ENCODE measurements around the gene EIF3L. TPM values are rescaled to one million over a fixed set of nuclear protein-coding genes. Genes with fewer than 3 reads are reported as not detected.

Gene EIF3L
- total and polyA plus RNA-seq, 9 of the 15 experiments (the other 6 are each of a cell fraction or from before 2014, with no cell fraction given) = 257 to 699 (median 368) TPM

DNA sequence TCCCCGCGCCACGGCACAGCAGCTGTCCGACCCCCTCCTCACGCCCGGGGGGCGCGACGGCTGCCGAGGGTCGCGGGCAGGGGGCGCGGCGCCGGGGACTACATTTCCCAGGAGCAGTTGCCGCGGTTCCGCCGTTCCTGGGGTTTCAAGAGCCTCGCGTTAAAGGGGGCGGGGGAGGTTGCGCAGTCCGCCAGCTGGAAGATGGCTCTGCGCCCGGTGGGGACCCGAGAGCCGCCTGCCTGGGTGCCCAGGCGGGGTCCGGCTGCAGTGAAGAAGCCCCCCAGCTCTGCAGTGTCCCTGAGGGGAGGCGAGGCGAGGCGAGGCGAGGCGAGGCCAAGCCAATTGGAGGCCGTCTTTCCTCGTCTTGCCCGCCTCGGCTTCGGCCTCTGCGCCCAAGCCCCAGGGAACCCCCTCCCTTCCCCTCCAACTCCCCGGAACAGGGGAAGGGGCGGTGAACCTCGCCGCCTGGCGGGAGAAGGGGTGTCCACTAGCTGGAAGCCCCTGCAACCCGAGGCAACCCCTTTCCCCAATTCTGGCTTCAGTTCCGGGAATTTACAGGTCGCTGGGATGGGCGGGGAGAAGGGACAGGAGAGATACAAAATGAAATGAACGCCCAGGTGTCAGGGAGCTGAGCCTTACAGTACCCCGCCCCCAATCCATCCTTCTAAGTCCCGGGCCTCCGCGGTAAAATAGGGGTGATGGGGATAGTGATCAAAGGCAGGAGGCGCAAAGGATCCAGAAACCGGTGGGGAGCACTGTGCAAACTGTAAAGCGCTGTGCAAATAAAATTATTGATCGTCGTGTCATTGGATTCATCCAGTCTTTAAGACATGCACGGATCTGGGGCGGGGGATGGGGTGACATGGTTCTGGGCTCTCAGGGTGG lies 46.7 kb upstream of the EIF3L start (continued):
- TF ChIP-seq ZBTB1 (CRISPR knock-in tag; IDR thresholded peaks at IDR 0.05; ENCODE audit: borderline replicate concordance, low read depth) = no peak
- TF ChIP-seq MAZ (CRISPR knock-in tag; conservative IDR thresholded peaks at IDR 0.05 in 1 of 2, IDR thresholded peaks at IDR 0.05 in 1 of 2) = peak; percentile 41 to 52; a peak in 2 of 4 replicates
- TF ChIP-seq, protein P1, sequence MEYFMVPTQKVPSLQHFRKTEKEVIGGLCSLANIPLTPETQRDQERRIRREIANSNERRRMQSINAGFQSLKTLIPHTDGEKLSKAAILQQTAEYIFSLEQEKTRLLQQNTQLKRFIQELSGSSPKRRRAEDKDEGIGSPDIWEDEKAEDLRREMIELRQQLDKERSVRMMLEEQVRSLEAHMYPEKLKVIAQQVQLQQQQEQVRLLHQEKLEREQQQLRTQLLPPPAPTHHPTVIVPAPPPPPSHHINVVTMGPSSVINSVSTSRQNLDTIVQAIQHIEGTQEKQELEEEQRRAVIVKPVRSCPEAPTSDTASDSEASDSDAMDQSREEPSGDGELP (CRISPR knock-in tag; IDR thresholded peaks at IDR 0.05; ENCODE audit: borderline replicate concordance) = peak; percentile 94
- TF ChIP-seq DPF2 (IDR thresholded peaks at IDR 0.05) = no peak
- TF ChIP-seq HMGN3 (IDR thresholded peaks at IDR 0.05; ENCODE audit: borderline replicate concordance, extremely low read depth, insufficient read length, low read depth, low read length) = peak; percentile 45
- TF ChIP-seq ZKSCAN1 (IDR thresholded peaks at IDR 0.05; ENCODE audit: low read depth, low read length) = 0 out of 2 replicates have a peak, but pooled peaks have one; percentile 16
- no peak for TF ChIP-seq GABPB2 (CRISPR knock-in tag; conservative IDR thresholded peaks at IDR 0.05)
- no peak for TF ChIP-seq CSDE1 (IDR thresholded peaks at IDR 0.05)
- TF ChIP-seq TEAD2 (tag; IDR thresholded peaks at IDR 0.05) = 0 out of 2 replicates have a peak, but pooled peaks have one; percentile 23
- TF ChIP-seq ZFX (CRISPR knock-in tag; IDR thresholded peaks at IDR 0.05) = peak; percentile 68
- TF ChIP-seq ZNF232 (CRISPR knock-in tag; IDR thresholded peaks at IDR 0.05) = no peak
- TF ChIP-seq POLR2G (IDR thresholded peaks at IDR 0.05; ENCODE audit: low read depth, low read length) = peak; percentile 88
- TF ChIP-seq MIER1 (IDR thresholded peaks at IDR 0.05; ENCODE audit: low read depth) = no peak; the same call in 1 of the 2 replicates
- TF ChIP-seq, protein P2, sequence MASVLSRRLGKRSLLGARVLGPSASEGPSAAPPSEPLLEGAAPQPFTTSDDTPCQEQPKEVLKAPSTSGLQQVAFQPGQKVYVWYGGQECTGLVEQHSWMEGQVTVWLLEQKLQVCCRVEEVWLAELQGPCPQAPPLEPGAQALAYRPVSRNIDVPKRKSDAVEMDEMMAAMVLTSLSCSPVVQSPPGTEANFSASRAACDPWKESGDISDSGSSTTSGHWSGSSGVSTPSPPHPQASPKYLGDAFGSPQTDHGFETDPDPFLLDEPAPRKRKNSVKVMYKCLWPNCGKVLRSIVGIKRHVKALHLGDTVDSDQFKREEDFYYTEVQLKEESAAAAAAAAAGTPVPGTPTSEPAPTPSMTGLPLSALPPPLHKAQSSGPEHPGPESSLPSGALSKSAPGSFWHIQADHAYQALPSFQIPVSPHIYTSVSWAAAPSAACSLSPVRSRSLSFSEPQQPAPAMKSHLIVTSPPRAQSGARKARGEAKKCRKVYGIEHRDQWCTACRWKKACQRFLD (CRISPR knock-in tag; IDR thresholded peaks at IDR 0.05) = peak; percentile 25; the same call in 1 of the 2 replicates
- TF ChIP-seq NFIC (IDR thresholded peaks at IDR 0.05) = peak; percentile 67
- TF ChIP-seq, protein P3, sequence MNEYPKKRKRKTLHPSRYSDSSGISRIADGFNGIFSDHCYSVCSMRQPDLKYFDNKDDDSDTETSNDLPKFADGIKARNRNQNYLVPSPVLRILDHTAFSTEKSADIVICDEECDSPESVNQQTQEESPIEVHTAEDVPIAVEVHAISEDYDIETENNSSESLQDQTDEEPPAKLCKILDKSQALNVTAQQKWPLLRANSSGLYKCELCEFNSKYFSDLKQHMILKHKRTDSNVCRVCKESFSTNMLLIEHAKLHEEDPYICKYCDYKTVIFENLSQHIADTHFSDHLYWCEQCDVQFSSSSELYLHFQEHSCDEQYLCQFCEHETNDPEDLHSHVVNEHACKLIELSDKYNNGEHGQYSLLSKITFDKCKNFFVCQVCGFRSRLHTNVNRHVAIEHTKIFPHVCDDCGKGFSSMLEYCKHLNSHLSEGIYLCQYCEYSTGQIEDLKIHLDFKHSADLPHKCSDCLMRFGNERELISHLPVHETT (CRISPR knock-in tag; conservative IDR thresholded peaks at IDR 0.05 in 1 of 2, IDR thresholded peaks at IDR 0.05 in 1 of 2) = 0 out of 4 replicates have a peak, but pooled peaks of 1 of the 2 experiments have one; percentile 25
- TF ChIP-seq RBFOX2 (IDR thresholded peaks at IDR 0.05; ENCODE audit: low read depth, low read length) = peak; percentile 91
- no peak for TF ChIP-seq RHOXF2B (CRISPR knock-in tag; conservative IDR thresholded peaks at IDR 0.05)
- TF ChIP-seq CBFA2T2 (conservative IDR thresholded peaks at IDR 0.05) = no peak
- TF ChIP-seq, protein P4, sequence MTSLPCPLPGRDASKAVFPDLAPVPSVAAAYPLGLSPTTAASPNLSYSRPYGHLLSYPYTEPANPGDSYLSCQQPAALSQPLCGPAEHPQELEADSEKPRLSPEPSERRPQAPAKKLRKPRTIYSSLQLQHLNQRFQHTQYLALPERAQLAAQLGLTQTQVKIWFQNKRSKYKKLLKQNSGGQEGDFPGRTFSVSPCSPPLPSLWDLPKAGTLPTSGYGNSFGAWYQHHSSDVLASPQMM (CRISPR knock-in tag; IDR thresholded peaks at IDR 0.05) = no peak
- peak; percentile 16 for TF ChIP-seq CCNT2 (IDR thresholded peaks at IDR 0.05; ENCODE audit: borderline replicate concordance, extremely low read depth, insufficient read length, low read depth, low read length)
- TF ChIP-seq CHD2 (IDR thresholded peaks at IDR 0.05; ENCODE audit: low read depth, low read length) = peak; percentile 85

Measured in K562 (cell line).